Measurements from ENCODE around the gene CHRNA3. TPM values are rescaled to one million over a fixed set of nuclear protein-coding genes. Genes with fewer than 3 reads are reported as not detected.

The CHRNA3 gene
- total RNA-seq: not detected in 2 replicates

DNA sequence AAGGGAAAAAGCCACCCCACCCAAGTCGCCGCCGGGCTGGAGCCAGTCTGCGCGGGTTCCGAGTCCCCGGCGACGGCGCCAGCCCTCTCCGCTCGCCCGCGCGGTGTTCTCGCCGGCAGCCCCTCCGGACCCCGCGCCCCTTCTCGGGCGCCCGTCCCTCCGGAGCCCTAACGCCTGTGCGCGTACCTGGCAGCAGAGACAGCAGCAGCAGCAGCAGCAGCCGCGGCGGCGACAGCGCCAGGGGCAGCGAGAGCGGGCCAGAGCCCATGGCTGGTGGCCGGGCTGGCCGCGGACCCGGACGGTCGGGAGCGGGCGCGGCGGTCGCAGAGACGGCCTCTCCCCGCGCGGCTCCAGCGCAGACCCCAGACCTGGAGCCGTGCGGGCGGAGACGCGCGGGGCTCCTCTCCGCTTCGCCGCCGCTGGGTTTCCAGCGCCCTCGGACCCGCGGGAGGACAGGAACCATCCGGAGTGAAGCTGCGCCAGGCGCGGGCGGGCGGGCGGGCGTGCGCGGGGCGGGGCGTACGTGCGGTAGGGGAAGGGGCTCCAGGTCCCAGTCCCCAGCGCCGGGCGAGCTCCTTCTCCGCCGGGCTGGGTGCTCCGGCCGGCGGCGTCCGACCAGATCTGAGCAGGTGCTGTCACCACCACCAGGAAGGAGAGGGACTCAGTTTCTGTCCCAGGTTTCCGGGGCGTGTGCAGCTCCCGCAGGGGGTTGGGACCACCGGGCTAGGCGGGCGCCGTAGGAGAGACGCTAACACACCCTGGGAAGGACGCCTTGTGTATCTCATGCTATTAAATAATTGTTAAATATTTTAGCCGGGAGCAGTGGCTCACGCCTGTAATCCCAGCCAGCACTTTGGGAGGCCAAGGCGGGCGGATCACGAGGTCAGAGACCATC lies at the start of gene CHRNA3:
Gene CHRNA3 (minus strand): TSS at position 470 of the 895 bp plus-strand sequence. CDS start 202 bp downstream, at position 268.

DNA sequence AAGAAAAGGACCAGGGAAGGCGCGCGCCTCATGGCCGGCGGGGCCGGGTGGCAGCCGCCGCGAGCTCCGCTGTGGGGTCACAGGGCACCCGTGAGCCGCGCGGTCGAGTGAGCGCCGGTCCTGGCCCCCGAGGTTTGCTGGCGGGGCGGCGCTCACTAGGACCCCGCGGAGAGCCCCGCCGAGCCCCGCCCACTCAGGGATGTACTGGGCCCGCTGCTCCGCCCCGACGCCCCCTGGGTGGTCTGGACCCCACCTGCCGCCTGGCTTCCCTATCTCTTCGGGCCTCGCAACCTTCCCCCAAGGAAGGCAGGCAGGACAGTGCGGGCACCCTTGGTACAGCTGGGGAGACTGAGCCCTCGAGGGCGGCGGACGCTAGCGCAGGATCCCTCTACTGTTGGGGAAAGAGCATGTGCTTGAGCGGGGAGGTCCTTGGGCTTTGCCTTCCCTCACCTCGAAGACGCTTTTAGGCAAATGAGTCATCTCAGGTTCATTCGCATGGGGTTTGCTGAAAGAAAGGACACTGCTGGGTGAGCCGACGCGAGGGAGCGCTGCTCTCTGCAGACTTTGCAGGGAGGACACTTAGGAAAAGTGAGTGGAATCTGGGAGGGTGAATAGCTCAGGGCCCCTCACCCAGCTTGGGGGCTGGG lies 20.4 kb upstream of the CHRNA3 start, which contains the start of gene CHRNB4:
Gene CHRNB4 (minus strand): TSS at position 109 of the 647 bp plus-strand sequence. CDS start 77 bp downstream, at position 32.

DNA sequence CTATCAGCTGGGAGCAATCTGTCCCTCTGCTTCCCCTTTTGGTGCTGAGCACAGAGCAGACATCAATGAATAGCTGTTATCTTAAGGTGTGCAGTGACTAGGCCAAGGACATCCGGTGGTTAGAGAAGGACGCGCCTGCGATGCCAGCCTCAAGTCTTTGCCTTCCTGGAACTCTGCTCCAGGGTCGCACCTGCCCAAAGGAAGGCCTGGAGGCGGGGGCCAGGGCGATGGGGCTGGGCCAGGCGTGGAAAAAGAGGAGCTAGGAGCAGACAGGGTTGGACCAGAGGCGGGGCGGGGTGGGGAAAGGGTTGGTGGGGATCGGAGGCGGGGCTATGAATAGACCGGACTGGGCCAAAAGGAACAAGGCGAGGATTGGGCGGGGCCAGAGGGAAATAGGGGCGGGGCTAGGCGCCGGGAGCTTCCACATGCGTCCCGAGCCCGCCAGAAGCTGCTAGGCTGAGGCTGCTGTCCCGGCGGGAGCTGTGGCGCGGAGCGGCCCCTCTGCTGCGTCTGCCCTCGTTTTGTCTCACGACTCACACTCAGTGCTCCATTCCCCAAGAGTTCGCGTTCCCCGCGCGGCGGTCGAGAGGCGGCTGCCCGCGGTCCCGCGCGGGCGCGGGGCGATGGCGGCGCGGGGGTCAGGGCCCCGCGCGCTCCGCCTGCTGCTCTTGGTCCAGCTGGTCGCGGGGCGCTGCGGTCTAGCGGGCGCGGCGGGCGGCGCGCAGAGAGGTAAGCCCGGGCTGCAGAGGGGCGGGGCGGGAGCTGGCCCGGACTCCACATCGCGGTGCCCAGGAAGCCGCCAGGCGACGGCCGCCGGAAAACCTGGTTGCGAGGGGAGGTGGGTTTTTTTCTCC lies 55.5 kb downstream of the CHRNA3 start, which contains the start of gene CHRNA5:
Gene CHRNA5 (plus strand): TSS at position 424 of the 854 bp plus-strand sequence. CDS start 200 bp downstream, at position 624.

Small RNA genes within 50 kb of the gene (small RNA-seq; reads per million reads assigned to genes)
- gene AC067863.2: not detected

Other genes with a start within 250 kb of the CHRNA3 start
- 19.8 and 21.9 TPM in 2 replicates for gene IREB2, start 182.8 kb downstream of the CHRNA3 start, total RNA-seq
- gene HYKK, start 113.4 kb downstream of the CHRNA3 start, total RNA-seq: 3.1 and 3.3 TPM in 2 replicates
- 180 and 183 TPM in 2 replicates for gene PSMA4, start 80.6 kb downstream of the CHRNA3 start, total RNA-seq
- gene CHRNA5, start 55.5 kb downstream of the CHRNA3 start, total RNA-seq: 0.37 and 4.3 TPM in 2 replicates
- gene CHRNB4, start 20.2 kb upstream of the CHRNA3 start, total RNA-seq: not detected in 2 replicates
- gene ADAMTS7, start 190.5 kb upstream of the CHRNA3 start, total RNA-seq: 12.1 and 19.0 TPM in 2 replicates